Ovary (tissue), 9 donors: ENCODE data around the gene CBX2. TPM values are rescaled to one million over a fixed set of nuclear protein-coding genes. Genes with fewer than 3 reads are reported as not detected.
A peak's percentile ranks its signal among the peaks of the same experiment; 100 is the strongest.

Source experiments
- DNase-seq, 5 donors: peaks; one replicate each; pipeline ENCODE4 v3.0.0-alpha.2; 2019 to 2020
- H3K27ac ChIP-seq, 2 donors: fragments of 200-600 bp; one replicate each; pipeline versions ENCODE4 v1.5.1 to v1.8.0; 2019 to 2022
- H3K27me3 ChIP-seq: fragments of 200-600 bp; one replicate; pipeline ENCODE4 v1.8.0; 2022
- H3K36me3 ChIP-seq: fragments of 200-600 bp; sonication (generic); one replicate; pipeline ENCODE4 v1.5.1; 2019
- H3K4me1 ChIP-seq: one replicate; pipeline ENCODE4 v1.8.1; 2013; ENCODE audit warnings: mild to moderate bottlenecking, moderate library complexity; ENCODE audit not compliant: insufficient read depth
- H3K4me3 ChIP-seq: fragments of 200-600 bp; sonication (generic); one replicate; pipeline ENCODE4 v1.5.1; 2017
- H3K9me3 ChIP-seq, 2 donors: fragments of 200-600 bp in 1 of 2; sonication (generic) in 1 of 2; one replicate each; pipeline versions ENCODE4 v1.5.1 to v1.8.1; 2013 to 2019; ENCODE audit warnings: mild to moderate bottlenecking in 1 of 2, moderate library complexity in 1 of 2
- EP300 ChIP-seq: sonication (generic); formaldehyde crosslinking; IDR thresholded peaks from one replicate; pipeline ENCODE4 v1.6.1; 2017; ENCODE audit warnings: antibody characterized with exemption
- POLR2A ChIP-seq: fragments of 450-650 bp; IDR thresholded peaks from one replicate; pipeline ENCODE4 v1.6.1; 2017; ENCODE audit warnings: antibody characterized with exemption, mild to moderate bottlenecking, moderate library complexity
- WGBS, 3 donors: extraction: QIAGEN DNeasy Blood & Tissue Kit in 1 of 3; methylation state at CpG; one replicate each; pipeline versions ENCODE4 v1.1.5 to v1.1.7; 2013 to 2017; 5-methylcytosine and 5-hydroxymethylcytosine counted together
- intact Hi-C, 4 donors: fragments of 100-400 bp; cut with DNase I; formaldehyde crosslinking; loops; one replicate each; pipeline versions ENCODE4 v1.11.0 to v1.15.1; 2022 to 2023
- polyA plus RNA-seq, 2 donors: library from polyadenylated mRNA; stranded (reverse); fragments of 200-250 nt in 1 of 2; fragments of 350-450 nt in 1 of 2; fragmentation: Illumina TruSeq in 1 of 2; extraction: RNeasy Lipid Tissue Mini Kit (QIAGEN cat#74804) in 1 of 2; gene quantifications; one replicate each; pipeline ENCODE4 v1.2.3, GENCODE V29; 2013 to 2014
- total RNA-seq, 7 donors: library from RNA; depleted of rRNA in 2 of 7; stranded (reverse); fragments of >200 nt in 2 of 7; fragmentation: NEBNext Ultra II Directional in 3 of 7; extraction: Animal tissue kit (Norgen Biotek cat#: 25700) in 3 of 7; gene quantifications; one replicate each; pipeline versions ENCODE4 v1.1.0 to v1.2.4, GENCODE V29; 2016 to 2023
- TF ChIP-seq, protein P1 (sequence below), 3 donors: fragments of 450-650 bp in 2 of 3; fragments of 200-600 bp in 1 of 3; IDR thresholded peaks; one replicate each; pipeline versions ENCODE4 v1.5.1 to v1.8.0; 2016 to 2022; ENCODE audit warnings: antibody characterized with exemption in 3 of 3, mild to moderate bottlenecking in 1 of 3
- donor health status: DM: no; HTN: no; CAD: no; lungs with moderate emphysema.
- donor health status: DM: no; HTN: no; CAD: no.
- donor health status: Bipolar disorder and iron deficiency.
- donor health status: DM: yes; HTN: yes; CAD: no.
- donor health status: DM: no; HTN: no; CAD: no.
- donor health status: DM: yes; HTN: yes; CAD: no.

The CBX2 gene
- total and polyA plus RNA-seq, 9 donors, result 0.92 to 5.7 (median 4.7) TPM

DNA sequence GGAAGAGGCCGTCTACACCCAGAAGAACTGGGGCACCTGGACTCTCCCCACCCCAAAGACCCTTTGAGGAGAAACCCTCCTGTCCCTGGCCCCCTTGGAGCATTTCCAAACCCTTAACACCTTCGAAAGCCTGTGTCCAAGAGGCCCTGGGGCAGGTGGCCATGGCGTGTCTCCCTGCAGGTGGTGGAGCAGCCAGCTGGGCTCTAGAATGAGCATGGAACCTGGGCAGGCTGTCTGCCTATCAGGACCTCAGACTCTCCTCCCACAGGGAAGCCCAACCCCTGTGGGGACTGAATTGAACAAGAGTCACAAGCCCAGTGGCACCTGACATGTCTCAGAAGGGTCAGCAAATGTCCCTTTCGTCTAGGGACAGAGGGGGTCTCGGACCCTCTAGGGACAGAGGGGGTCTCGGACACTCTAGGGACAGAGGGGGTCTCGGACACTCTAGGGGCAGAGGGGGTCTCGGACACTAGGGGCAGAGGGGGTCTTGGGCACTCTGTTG is 52.9 kb downstream of the CBX2 start:
- DNase-seq, result no peak
- Histone ChIP-seq H3K36me3 (no peaks in the 10 kb centered on the region), H3K4me1 (peaks cover 13% of the 10 kb centered on the region), H3K27ac (no peak overlapping the region), H3K27me3 (no peaks in the 10 kb centered on the region), H3K4me3 (no peak overlapping the region), H3K9me3 (no peaks in the 10 kb centered on the region)
- TF ChIP-seq POLR2A (no peak), EP300 (no peak)
- TF ChIP-seq, protein P1, sequence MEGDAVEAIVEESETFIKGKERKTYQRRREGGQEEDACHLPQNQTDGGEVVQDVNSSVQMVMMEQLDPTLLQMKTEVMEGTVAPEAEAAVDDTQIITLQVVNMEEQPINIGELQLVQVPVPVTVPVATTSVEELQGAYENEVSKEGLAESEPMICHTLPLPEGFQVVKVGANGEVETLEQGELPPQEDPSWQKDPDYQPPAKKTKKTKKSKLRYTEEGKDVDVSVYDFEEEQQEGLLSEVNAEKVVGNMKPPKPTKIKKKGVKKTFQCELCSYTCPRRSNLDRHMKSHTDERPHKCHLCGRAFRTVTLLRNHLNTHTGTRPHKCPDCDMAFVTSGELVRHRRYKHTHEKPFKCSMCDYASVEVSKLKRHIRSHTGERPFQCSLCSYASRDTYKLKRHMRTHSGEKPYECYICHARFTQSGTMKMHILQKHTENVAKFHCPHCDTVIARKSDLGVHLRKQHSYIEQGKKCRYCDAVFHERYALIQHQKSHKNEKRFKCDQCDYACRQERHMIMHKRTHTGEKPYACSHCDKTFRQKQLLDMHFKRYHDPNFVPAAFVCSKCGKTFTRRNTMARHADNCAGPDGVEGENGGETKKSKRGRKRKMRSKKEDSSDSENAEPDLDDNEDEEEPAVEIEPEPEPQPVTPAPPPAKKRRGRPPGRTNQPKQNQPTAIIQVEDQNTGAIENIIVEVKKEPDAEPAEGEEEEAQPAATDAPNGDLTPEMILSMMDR (IDR thresholded peaks at IDR 0.05), result no peak
- intact Hi-C loops, result no loop called here
- WGBS, 3 donors, result 95 to 98% (median 97%) methylated on average over 8 of the region's 8 CpGs

DNA sequence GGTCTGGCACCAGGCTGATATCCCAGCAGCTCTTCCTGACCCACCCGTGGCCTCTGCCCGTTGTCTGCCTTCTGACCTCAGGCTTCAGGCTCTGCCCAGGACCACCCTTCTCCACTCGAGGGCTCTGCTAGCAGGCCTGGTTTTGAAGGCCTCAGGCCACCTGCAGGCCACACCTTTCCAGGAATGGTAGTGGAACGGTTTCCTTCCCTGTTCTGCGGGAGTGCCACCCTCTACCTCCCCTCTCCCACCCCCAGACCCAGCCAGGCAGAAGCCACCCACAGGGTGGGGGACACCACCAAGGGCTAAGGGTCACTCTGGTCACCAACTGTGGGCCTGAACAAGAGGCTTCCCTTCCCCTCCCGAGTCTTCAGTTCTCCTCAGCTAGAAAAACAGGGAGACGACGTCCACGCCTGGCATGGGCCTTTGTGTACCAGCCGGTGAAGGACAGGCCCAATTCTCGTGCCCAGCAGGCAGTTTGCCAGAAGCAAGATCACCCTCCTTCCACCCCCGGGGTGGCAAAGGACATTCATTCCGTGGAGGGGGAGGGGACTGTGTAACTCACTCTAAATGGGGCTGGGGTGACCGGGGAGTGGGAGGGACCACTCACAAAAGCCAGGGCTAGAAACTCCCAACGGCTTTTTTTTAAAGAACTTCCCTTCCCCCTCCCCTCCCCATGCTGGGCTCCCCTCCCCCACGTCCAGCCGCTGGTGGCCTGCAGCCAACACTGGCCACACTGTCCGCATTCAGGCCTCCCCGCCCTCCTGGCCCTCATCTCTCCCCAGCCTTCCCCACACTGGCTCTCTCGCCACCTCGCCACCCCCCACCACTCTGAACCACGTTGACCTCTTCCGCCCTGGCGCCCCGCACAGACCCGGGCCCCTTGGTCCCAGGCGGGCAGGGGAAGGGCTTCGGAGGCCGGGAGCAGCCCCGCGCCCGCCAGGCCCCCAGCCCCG is 53.6 kb downstream of the CBX2 start:
- Histone ChIP-seq H3K36me3 (no peaks in the 10 kb centered on the region), H3K27me3 (no peaks in the 10 kb centered on the region), H3K4me3 (no peak overlapping the region), H3K27ac (no peak overlapping the region), H3K4me1 (peaks cover 13% of the 10 kb centered on the region), H3K9me3 (no peaks in the 10 kb centered on the region)
- DNase-seq, result peak; percentile 62 to 82 (median 78)
- intact Hi-C loops, result no loop called here
- TF ChIP-seq POLR2A, result no peak
- TF ChIP-seq, protein P1 (IDR thresholded peaks at IDR 0.05), result no peak
- TF ChIP-seq EP300, result no peak
- WGBS, 3 donors, result 27 to 37% (median 36%) methylated on average over 26 to 33 of the region's 33 CpGs

DNA sequence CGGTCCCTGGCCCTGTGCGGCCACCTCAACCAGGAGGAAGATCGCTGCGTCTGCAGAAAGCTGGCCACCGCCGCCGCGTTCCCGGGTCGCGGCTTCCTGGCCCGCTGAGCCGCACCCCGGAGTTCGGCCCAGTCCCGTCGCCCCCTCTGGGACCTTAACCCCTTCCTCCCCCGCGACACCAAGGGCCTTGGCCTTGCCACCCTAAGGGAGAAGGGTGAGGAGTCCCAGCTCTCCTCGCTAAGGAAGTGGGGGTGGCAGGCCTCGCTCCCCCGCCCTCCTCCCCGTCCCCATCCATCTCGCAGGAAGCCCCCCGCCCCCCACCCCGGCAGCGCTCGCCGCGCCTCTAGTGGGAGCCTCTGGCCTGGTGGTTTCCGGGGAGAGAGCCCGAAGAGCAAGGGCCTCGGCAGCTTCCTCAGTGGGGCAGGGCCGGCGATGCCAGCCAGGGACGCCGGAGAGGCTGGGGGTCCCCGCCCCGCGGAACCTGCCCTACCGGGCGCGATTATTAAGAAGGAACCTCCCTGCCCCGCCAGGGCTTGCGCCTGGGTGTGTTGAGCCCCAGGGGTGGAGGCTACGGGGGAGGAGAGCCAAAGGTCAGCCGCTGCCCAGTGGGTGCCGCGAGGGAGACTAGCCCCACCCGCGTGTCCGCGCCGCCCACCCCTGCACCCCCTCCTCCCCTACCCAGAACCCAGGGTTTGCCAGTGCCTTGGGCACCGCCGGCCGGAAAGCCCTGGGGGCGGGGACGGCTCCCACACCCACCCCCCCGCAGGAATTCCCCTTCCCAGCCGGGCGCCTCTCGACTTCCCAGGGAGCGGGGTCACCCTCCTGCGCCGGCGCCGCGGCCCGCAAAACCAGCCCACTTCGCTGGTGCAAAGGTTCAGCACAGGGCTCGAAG is 54.5 kb downstream of the CBX2 start:
- Histone ChIP-seq H3K27me3 (no peaks in the 10 kb centered on the region), H3K36me3 (no peaks in the 10 kb centered on the region), H3K9me3 (no peaks in the 10 kb centered on the region), H3K4me3 (no peak overlapping the region), H3K27ac (no peak overlapping the region), H3K4me1 (peaks cover 21% of the 10 kb centered on the region)
- WGBS, 3 donors, result 11 to 37% (median 22%) methylated on average over 34 to 72 of the region's 72 CpGs
- TF ChIP-seq, protein P1 (IDR thresholded peaks at IDR 0.05), result no peak
- TF ChIP-seq POLR2A, result no peak
- no peak for TF ChIP-seq EP300
- intact Hi-C loops, result no loop called here
- peak in 1 of 5 donors; percentile 48 for DNase-seq

DNA sequence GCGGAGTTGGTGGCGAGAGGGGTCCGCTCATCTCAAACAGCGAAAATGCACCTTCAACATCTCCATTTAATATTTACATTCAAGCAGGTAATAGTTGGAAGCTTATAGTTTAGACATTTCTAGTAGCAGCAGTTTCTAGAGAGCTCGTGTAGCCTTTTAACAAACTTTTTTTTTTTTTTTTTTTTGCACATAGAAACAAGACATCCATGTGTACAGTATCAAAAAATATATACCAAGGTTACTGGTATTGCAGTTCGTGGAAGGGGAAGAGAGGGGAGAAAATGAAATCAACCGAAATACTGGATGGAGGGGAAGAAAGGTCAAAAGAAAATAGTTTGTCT is 55.1 kb downstream of the CBX2 start:
- TF ChIP-seq POLR2A, result no peak
- TF ChIP-seq EP300, result no peak
- TF ChIP-seq, protein P1 (IDR thresholded peaks at IDR 0.05), result no peak
- Histone ChIP-seq H3K4me1 (peaks cover 25% of the 10 kb centered on the region), H3K4me3 (no peak overlapping the region)

More for the DNA sequence above, 55.1 kb downstream of the CBX2 start:
- 81 to 93% (median 86%) methylated on average over 7 of the region's 7 CpGs for WGBS, 3 donors
- no peaks in the 10 kb centered on the region for H3K27me3 ChIP-seq
- no peak for DNase-seq
- H3K27ac ChIP-seq, result no peak overlapping the region
- H3K36me3 ChIP-seq, result no peaks in the 10 kb centered on the region
- no peaks in the 10 kb centered on the region for H3K9me3 ChIP-seq
- intact Hi-C loops, result no loop called here
